IPS-18c (cell line): ENCODE measurements around the gene CALHM1.
"Not testable (repeated sequence)": the region's sequence is repeated elsewhere in the genome, so short reads cannot be mapped to it uniquely, and the experiment has no call there.

Experiments used
- H3K4me3 ChIP-seq: 2 replicates; pipeline ENCODE4 v1.7.0; 2013; ENCODE audit warnings: low read depth, mild to moderate bottlenecking, low read length, moderate library complexity; ENCODE audit not compliant: insufficient read depth
- H3K9me3 ChIP-seq: one replicate; pipeline ENCODE4 v1.6.1; 2013; ENCODE audit warnings: mild to moderate bottlenecking, low read length, moderate library complexity; ENCODE audit not compliant: control insufficient read depth, insufficient read depth

Gene CALHM1

GRCh38 chr10:103417148-103417469 lies 41.6 kb downstream of the CALHM1 start:
- not testable (repeated sequence) for H3K9me3 ChIP-seq, H3K4me3 ChIP-seq

DNA sequence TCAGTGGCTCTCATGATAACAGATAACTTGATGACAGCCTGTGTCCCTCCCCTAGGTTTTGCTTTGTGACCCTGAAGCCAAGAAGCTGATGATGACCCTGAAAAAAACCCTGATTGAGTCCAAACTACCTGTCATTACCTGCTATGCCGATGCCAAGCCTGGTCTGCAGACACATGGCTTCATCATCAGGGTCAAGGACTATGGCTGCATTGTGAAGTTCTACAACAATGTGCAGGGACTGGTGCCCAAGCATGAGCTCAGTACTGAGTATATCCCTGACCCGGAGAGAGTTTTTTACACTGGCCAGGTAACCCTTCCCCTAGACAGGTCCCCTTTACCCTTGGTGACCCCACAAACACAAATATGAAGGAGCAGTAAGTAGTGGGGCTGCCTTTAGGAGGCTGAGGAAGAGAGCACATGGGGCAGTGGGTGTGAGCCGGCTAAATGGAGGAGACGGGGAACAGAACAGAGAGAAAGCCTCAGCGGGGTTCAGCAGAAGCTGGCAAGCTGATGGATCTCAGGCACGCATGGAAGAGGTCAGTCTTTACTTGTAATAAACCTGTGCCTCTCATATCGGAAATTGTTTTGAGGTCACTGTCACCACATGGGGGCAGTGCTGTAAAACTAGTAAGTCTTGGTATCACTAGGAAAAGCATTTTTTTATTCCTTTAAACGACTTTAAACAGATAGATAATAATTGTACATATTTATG lies 42.1 kb downstream of the CALHM1 start:
- Histone ChIP-seq H3K9me3 (no peaks in the 10 kb centered on the region), H3K4me3 (no peak overlapping the region)

GRCh38 chr10:103415581-103415980 lies 43.1 kb downstream of the CALHM1 start:
- no peak overlapping the region for H3K4me3 ChIP-seq
- H3K9me3 ChIP-seq = no peaks in the 10 kb centered on the region

- H3K4me3 ChIP-seq = no peak overlapping the region
- no peaks in the 10 kb centered on the region for H3K9me3 ChIP-seq
Observed at GRCh38 chr10:103413564-103413963, 45.1 kb downstream of the CALHM1 start.
